ENCODE data around the gene PARD3B. TPM values are rescaled to one million over a fixed set of nuclear protein-coding genes. Genes with fewer than 3 reads are reported as not detected.
"Not testable (repeated sequence)": the region's sequence is repeated elsewhere in the genome, so short reads cannot be mapped to it uniquely, and the experiment has no call there.

The PARD3B gene
- total RNA-seq, 3 donors from 2014 or later: 0.18 to 0.48 (median 0.27) TPM

DNA sequence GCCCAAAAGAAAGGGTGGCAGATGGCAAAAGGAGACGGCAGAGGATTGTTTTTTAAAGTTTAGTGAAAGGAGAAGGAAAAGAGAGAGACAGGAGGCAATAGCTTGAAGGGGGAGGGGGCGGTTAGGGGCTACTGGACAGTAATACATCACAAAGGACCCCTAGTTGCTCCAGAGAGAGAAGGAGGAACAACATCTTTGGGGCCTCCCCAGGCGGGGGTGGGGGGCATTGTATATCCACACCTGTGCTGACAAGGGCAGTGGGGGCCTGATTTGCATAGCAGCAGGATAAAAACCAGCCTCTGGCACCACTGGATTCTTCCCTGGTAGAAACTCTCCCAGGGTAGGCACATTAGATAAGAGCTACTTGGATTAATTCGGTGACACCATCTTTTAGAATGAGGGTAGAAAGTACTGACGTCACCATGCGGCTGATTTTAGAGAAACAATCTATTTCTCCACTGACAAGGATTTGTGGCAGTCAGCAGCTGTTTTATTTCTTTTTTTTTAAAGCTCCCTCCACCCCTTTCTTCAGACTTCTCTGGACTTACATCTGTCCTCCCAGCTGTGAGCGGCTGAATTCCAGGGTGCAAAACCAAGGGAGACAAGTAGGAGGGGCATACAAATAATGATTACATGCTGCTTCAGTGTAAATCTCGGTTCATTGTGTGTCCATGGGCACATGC is 937.3 kb downstream of the PARD3B start:
- H3K27me3 Mint-ChIP-seq (ENCODE audit: low read depth): no peaks in the 10 kb centered on the region
- no peaks in the 10 kb centered on the region for H3K9me3 Mint-ChIP-seq
- ATAC-seq: no peak
- no peak for DNase-seq
- H3K4me1 Mint-ChIP-seq (ENCODE audit: low read depth): no peaks in the 10 kb centered on the region
- no peak overlapping the region for H3K4me3 Mint-ChIP-seq
- H3K36me3 Mint-ChIP-seq (ENCODE audit: insufficient read depth): no peaks in the 10 kb centered on the region

- DNase-seq: no peak
- no peaks in the 10 kb centered on the region for H3K27me3 Mint-ChIP-seq (ENCODE audit: low read depth)
- ATAC-seq: no peak
- H3K9me3 Mint-ChIP-seq: no peaks in the 10 kb centered on the region
- no peaks in the 10 kb centered on the region for H3K36me3 Mint-ChIP-seq (ENCODE audit: insufficient read depth)
- H3K4me3 Mint-ChIP-seq: no peak overlapping the region
- H3K4me1 Mint-ChIP-seq (ENCODE audit: low read depth): no peaks in the 10 kb centered on the region
Measured at GRCh38 chr2:205483095-205483494, 937.8 kb downstream of the PARD3B start.

- no peak overlapping the region for H3K4me3 Mint-ChIP-seq
- H3K9me3 Mint-ChIP-seq: no peaks in the 10 kb centered on the region
- no peaks in the 10 kb centered on the region for H3K27me3 Mint-ChIP-seq (ENCODE audit: low read depth)
- no peaks in the 10 kb centered on the region for H3K4me1 Mint-ChIP-seq (ENCODE audit: low read depth)
- ATAC-seq: no peak
- no peaks in the 10 kb centered on the region for H3K36me3 Mint-ChIP-seq (ENCODE audit: insufficient read depth)
- no peak for DNase-seq
Measured at GRCh38 chr2:205484215-205484614, 938.9 kb downstream of the PARD3B start.

DNA sequence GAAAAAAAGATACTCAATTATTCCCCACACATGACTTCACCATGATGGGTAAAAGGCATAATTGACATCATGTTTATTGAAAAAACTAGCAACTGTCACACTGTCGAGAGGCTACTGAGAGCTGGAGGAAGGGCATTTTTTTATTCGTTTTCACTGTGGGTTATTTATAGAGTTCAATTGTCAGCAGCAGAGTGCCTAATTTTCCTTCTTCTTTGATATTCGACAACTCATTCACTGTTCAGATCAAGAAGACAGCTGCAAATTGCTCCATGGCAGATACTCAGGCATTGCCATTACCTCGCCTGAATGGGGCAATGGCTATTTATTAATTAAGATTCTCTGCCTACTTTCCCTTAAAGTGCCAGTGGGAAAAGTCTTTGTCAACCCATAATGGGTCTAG is 939.5 kb downstream of the PARD3B start:
- no peaks in the 10 kb centered on the region for H3K4me1 Mint-ChIP-seq (ENCODE audit: low read depth)
- H3K27me3 Mint-ChIP-seq (ENCODE audit: low read depth): no peaks in the 10 kb centered on the region
- DNase-seq: no peak
- H3K9me3 Mint-ChIP-seq: no peaks in the 10 kb centered on the region
- no peak for ATAC-seq
- no peak overlapping the region for H3K4me3 Mint-ChIP-seq
- H3K36me3 Mint-ChIP-seq (ENCODE audit: insufficient read depth): no peaks in the 10 kb centered on the region

DNA sequence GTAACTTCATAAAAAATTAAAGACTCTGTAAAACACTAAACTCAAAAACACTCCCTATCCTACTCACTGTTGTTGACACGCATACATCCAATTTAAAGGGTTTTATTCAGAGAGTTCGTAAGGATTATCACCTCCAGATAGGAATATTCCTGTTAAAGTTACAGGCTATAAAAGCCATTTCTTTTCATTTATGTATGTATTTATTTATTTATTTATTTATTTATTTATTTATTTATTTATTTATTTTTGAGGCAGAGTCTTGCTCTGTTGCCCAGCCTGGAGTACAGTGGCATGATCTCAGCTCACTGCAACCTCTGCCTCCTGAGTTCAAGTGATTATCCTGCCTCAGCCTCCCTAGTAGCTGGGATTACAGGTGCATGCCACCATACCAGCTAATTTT is 948.3 kb downstream of the PARD3B start:
- not testable (repeated sequence) for H3K4me1 Mint-ChIP-seq (ENCODE audit: low read depth); H3K36me3 Mint-ChIP-seq (ENCODE audit: insufficient read depth); ATAC-seq; H3K27me3 Mint-ChIP-seq (ENCODE audit: low read depth); H3K4me3 Mint-ChIP-seq; DNase-seq; H3K9me3 Mint-ChIP-seq

DNA sequence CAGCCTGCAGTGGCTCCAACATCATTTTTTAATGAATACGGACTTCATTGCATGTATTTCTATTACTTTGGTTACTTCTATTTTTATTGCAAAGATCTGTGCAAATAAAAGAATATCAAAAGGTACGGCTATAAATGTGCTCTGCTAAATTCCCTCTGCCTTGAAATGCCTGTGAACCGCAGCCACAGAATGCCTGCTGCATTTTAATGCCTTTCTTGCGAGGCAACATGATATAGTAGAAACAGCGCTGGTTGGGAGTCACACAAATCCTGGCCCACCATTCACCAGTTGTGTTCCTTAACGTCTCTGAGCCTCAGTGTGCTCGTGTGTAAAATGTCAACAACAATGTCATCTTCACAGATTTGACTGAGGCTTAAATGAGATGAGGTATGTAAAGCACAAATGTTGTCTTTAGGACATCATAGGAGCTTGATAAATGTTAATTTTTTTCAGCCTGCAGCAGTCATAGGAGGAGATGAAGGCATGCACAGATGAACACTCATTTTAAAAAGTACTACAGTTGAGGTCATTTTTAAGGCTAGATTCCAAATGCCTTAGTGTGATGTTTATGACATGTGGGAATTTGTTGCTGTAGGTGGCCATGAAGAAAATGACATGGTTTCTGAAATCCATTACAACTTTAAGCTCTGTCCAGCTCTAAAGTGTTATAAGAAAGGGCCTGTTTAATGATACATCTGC is 949.4 kb downstream of the PARD3B start:
- no peaks in the 10 kb centered on the region for H3K4me1 Mint-ChIP-seq (ENCODE audit: low read depth)
- H3K27me3 Mint-ChIP-seq (ENCODE audit: low read depth): no peaks in the 10 kb centered on the region
- H3K9me3 Mint-ChIP-seq: no peaks in the 10 kb centered on the region
- ATAC-seq (no peak), DNase-seq (no peak)
- H3K4me3 Mint-ChIP-seq: no peak overlapping the region
- no peaks in the 10 kb centered on the region for H3K36me3 Mint-ChIP-seq (ENCODE audit: insufficient read depth)

- no peaks in the 10 kb centered on the region for H3K27me3 Mint-ChIP-seq (ENCODE audit: low read depth)
- no peak overlapping the region for H3K4me3 Mint-ChIP-seq
- H3K4me1 Mint-ChIP-seq (ENCODE audit: low read depth): no peaks in the 10 kb centered on the region
- H3K36me3 Mint-ChIP-seq (ENCODE audit: insufficient read depth): no peaks in the 10 kb centered on the region
- DNase-seq: no peak
- no peak for ATAC-seq
- H3K9me3 Mint-ChIP-seq: no peaks in the 10 kb centered on the region
Measured at GRCh38 chr2:205495819-205496218, 950.5 kb downstream of the PARD3B start.

- DNase-seq: no peak
- Mint-ChIP-seq H3K27me3 (ENCODE audit: low read depth) (no peaks in the 10 kb centered on the region), H3K36me3 (ENCODE audit: insufficient read depth) (no peaks in the 10 kb centered on the region), H3K4me3 (no peak overlapping the region), H3K9me3 (no peaks in the 10 kb centered on the region), H3K4me1 (ENCODE audit: low read depth) (no peaks in the 10 kb centered on the region)
- no peak for ATAC-seq
Measured at GRCh38 chr2:205496370-205496769, 951.1 kb downstream of the PARD3B start.

DNA sequence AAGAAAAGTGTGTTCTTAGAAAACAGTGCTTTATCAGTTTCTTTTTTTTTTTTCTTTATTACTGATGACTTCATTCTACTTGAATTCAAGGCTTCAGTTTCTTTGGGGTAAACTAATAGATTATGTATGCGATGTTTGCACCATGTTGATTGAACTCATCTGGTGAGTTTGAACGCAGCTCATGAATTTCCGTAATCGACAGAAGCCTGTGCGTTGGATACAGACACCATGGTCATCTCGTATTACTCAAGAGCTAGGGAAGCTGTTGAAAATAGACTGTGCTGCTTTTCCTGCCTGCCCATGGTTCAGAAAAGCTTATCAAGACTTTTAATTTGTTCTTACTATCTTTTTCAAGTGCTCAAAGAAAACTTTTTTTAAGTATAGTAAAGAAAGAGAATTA is 951.5 kb downstream of the PARD3B start:
- no peak for DNase-seq
- no peak for ATAC-seq
- no peak overlapping the region for H3K4me3 Mint-ChIP-seq
- H3K36me3 Mint-ChIP-seq (ENCODE audit: insufficient read depth): no peaks in the 10 kb centered on the region
- H3K9me3 Mint-ChIP-seq: no peaks in the 10 kb centered on the region
- H3K4me1 Mint-ChIP-seq (ENCODE audit: low read depth): no peaks in the 10 kb centered on the region
- no peaks in the 10 kb centered on the region for H3K27me3 Mint-ChIP-seq (ENCODE audit: low read depth)

DNA sequence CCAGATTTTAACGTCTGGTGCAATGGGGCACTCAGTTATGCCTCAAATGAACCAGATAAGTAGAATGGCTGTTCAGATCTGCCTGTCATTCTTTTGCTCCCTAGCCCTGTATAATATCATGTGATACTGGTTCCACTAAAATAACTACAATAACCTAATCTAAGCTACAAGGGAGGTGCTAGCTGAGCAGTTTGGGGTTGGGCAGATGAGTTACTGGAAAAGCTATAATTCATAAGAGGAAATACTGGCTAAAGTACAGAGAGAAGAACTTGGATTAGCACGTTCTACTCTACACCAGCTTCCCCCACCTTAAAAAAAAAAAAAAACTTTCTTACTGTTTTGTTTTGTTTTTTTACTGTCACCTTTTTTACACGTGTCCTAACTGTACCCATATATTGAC is 953.7 kb downstream of the PARD3B start:
- no peak for DNase-seq
- ATAC-seq: no peak
- no peaks in the 10 kb centered on the region for H3K4me1 Mint-ChIP-seq (ENCODE audit: low read depth)
- no peaks in the 10 kb centered on the region for H3K27me3 Mint-ChIP-seq (ENCODE audit: low read depth)
- no peaks in the 10 kb centered on the region for H3K9me3 Mint-ChIP-seq
- no peak overlapping the region for H3K4me3 Mint-ChIP-seq
- no peaks in the 10 kb centered on the region for H3K36me3 Mint-ChIP-seq (ENCODE audit: insufficient read depth)

DNA sequence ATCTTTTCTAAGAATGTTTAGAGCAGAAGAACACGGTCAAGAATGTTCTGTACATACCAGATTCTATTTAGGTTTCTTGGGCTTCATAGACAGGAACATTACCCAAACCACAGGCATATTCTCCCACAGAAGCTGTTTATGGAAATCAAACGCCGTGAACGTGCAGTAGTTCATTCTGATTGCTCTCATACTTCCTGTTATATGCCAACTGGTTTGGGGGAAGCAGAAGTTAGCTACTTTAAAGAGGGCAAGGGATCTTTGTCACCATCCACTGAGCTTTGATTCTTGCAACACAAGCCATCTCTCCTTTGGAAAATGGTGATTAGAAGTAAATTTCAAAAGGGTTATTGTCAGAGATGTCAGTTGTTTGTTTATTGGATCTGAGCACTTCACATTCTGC is 954.8 kb downstream of the PARD3B start:
- Mint-ChIP-seq H3K4me3 (no peak overlapping the region), H3K4me1 (ENCODE audit: low read depth) (no peaks in the 10 kb centered on the region), H3K9me3 (no peaks in the 10 kb centered on the region), H3K27me3 (ENCODE audit: low read depth) (no peaks in the 10 kb centered on the region), H3K36me3 (ENCODE audit: insufficient read depth) (no peaks in the 10 kb centered on the region)
- ATAC-seq (no peak), DNase-seq (no peak)

- no peak for DNase-seq
- no peak overlapping the region for H3K4me3 Mint-ChIP-seq
- H3K4me1 Mint-ChIP-seq (ENCODE audit: low read depth): no peaks in the 10 kb centered on the region
- no peaks in the 10 kb centered on the region for H3K27me3 Mint-ChIP-seq (ENCODE audit: low read depth)
- H3K9me3 Mint-ChIP-seq: no peaks in the 10 kb centered on the region
- no peaks in the 10 kb centered on the region for H3K36me3 Mint-ChIP-seq (ENCODE audit: insufficient read depth)
- ATAC-seq: no peak
Measured at GRCh38 chr2:205500951-205501350, 955.7 kb downstream of the PARD3B start.

DNA sequence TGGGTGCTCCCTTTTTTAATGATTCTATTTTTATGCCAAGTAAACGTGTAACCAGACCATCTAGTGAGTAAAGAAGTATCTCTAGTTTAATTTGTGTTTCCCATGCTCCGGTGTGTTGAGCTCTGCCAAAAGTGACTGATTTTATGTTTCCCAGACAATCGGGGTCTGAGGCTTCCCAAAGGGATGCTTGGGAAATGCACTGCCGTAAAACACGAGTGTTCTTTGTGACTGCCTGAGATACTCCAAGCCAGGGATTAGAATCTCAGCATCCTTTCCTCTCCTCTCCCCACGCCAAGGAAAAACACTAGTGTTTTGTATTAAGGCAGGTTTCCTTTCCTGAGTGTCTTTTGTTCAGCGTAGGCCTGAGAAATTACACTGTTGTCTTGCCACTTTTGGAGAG is 956.6 kb downstream of the PARD3B start:
- Mint-ChIP-seq H3K36me3 (ENCODE audit: insufficient read depth) (no peaks in the 10 kb centered on the region), H3K27me3 (ENCODE audit: low read depth) (no peaks in the 10 kb centered on the region), H3K4me3 (no peak overlapping the region), H3K9me3 (no peaks in the 10 kb centered on the region), H3K4me1 (ENCODE audit: low read depth) (no peaks in the 10 kb centered on the region)
- DNase-seq: no peak
- ATAC-seq: no peak

- Mint-ChIP-seq H3K4me1 (ENCODE audit: low read depth) (no peaks in the 10 kb centered on the region), H3K4me3 (no peak overlapping the region), H3K9me3 (no peaks in the 10 kb centered on the region), H3K36me3 (ENCODE audit: insufficient read depth) (no peaks in the 10 kb centered on the region), H3K27me3 (ENCODE audit: low read depth) (no peaks in the 10 kb centered on the region)
- ATAC-seq: no peak
- DNase-seq: no peak
Measured at GRCh38 chr2:205505371-205505770, 960.1 kb downstream of the PARD3B start.

DNA sequence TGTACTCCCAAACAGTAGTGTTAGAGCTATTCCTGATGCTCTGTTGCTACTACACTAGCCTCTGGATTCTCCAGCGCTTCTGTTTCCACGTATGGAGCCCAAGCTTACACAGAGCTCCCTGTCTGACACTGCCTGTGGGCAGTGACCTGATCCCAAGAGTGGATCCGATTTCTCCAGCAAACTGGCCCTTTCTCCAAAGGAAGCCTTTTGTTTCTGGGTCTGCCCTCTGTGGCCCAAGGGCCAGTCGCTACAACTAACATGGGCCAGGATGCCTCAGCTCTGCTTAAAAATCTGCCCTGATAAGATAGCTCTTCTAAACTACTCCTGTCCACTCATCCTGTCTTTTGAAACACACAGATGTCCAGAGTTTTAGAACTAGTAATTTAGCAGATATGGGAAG is 964.4 kb downstream of the PARD3B start:
- DNase-seq: no peak
- no peaks in the 10 kb centered on the region for H3K9me3 Mint-ChIP-seq
- no peak overlapping the region for H3K4me3 Mint-ChIP-seq
- H3K27me3 Mint-ChIP-seq (ENCODE audit: low read depth): no peaks in the 10 kb centered on the region
- H3K4me1 Mint-ChIP-seq (ENCODE audit: low read depth): no peaks in the 10 kb centered on the region
- H3K36me3 Mint-ChIP-seq (ENCODE audit: insufficient read depth): no peaks in the 10 kb centered on the region
- ATAC-seq: no peak

Data from activated T-cell treated with anti-CD3 and anti-CD28 coated beads, Interleukin-2, amount 50 U/mL, for 4 hours (primary cell).